ENCODE results near the gene IL18BP.

IL18BP gene

DNA sequence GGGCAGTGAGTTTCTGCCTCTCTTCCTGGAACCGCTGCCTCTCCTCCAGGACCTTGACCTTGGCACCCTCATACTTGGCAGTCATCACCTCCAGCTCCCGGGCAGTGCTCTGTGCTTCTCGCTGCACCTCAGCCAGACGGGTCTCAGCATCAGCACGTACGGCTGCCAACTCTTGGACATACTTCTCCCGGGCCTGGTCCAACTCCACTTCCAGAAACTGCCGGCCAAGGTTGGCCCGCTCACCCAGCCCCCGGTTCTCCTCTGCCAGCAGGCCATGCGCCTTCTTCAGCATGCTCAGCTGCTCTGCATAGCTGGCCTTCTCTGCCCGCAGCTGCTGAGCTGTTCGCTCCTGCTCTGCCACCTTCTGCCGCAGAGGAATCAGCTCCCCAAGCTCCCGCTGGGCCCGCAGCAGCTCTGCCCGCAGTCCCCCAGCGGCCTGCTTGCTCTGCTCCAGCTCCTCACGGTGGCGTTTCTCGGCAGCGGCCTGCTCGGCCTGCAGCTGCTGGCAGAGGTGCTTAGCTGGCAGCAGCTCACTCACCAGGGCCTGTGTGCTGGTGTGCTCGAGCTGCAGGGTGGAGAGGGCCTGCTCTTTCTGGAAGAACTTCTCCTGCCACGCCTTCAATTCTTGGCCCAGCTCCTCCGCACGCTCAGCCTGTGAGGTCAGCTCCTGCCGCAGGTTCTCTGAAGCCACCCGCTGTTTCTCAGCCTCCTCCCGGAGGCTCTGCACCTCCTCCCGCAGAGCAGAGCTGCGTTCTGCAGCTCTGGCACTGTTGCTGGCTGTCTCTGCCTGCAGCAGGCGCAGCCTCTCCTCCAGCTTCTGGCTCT lies 14.4 kb downstream of the IL18BP start:
- DNase-seq (ENCODE audit: low read depth in 2 of 2): no peak

GRCh38 chr11:72013765-72014711 lies 15.3 kb downstream of the IL18BP start:
- no peak for DNase-seq (ENCODE audit: low read depth in 2 of 2)

DNA sequence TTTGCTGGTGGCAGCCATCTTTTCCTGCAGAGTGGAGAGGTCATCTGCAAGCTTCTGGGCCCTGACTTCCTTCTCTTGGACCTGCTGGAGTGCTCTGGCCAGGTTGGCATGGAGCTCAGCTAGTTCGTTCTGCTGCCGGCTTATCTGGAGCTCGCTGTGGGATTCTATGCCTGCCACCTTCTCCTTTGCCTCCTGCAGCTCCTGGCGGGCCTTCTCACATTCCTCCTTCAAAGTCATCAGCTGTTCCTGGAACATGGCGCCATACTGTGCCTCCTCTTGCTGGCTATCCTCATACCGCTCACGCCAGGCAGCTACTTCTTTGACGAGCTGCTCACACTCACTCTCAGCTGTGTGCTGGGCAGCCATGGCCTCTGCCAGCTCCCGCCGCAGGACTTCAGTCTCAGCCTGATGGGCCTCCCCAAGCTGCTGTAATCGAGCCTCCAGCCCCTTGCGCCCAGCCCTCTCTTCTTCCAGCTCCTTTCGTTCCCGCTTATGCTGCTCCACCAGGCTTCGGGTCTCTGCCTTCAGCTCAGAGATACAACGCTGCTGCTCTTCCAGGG lies 16.1 kb downstream of the IL18BP start:
- no peak for DNase-seq (ENCODE audit: low read depth in 2 of 2)

GRCh38 chr11:72015511-72016061 lies 16.9 kb downstream of the IL18BP start:
- no peak for DNase-seq (ENCODE audit: low read depth in 2 of 2)

DNA sequence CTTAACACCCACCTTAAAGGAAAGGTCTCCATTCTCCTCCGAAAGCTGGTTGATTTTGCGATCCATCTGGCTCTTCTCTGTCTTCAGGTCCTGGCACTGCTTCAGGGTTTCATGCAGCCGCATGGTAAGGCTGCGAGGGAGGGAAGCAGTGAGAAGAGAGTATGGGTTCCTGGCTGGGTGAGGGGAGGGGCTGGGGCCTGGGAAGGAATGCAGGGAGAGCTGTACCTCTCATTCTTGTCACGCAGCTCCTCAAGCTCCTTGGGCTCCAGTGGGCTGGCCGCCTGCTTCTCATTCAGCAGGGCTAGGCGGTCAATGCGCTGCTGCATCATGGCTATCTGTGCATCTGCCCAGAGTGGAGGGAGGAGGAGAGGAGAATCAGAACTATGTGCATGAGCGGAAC lies 19.5 kb downstream of the IL18BP start:
- DNase-seq (ENCODE audit: low read depth in 2 of 2): no peak

GRCh38 chr11:72023335-72023734 lies 24.6 kb downstream of the IL18BP start:
- no peak for DNase-seq (ENCODE audit: low read depth in 2 of 2)

- DNase-seq (ENCODE audit: low read depth in 2 of 2): no peak
Observed at GRCh38 chr11:72024069-72024754, 25.5 kb downstream of the IL18BP start.

- DNase-seq (ENCODE audit: low read depth in 2 of 2): no peak
Observed at GRCh38 chr11:72026090-72026489, 27.4 kb downstream of the IL18BP start.

DNA sequence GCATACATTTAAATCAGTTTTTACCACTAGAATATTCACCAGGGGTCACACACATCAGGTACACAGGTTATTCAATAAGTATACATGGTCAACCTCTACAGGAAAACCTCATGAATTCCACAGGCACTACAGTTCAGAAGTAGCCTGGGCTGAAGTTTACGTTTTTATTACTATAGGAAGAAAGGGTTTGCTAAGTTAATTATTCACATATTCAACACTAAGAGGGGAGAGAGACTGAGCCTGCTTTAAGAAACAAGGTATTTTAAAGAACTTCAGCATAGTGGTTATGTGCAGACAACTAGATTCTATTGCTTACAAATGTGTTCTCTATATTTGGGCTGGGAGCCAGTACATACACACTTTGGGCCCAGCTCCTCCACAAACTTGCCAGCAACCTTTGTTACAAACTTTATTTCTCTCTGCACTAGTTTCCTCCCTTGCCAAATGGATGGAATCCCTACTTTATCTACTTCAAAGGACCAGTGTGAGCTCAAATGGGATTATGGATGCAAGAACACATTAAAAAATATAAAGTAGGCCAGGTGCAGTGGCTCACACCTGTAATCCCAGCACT lies 31.9 kb downstream of the IL18BP start:
- no peak for DNase-seq (ENCODE audit: low read depth in 2 of 2)

DNA sequence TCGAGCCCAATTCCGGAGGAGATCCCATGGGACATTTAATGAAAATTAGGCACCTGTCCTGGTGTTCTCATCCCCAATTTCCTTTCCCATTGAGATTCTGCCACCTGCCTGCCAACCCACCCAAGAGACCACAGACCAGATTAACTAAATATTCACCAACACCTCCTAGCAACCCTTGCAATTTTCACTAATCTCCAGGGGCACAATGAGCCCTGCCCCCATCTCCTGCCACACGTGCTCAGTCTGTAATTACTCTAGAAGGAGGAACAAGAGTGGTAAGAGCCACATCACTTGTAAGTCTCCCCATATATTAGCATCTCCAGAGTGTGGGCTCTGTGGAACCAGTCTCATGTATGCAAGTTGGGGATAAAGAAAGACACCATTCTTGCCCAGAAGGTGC lies 38.0 kb downstream of the IL18BP start:
- DNase-seq (ENCODE audit: low read depth in 2 of 2): no peak

- DNase-seq (ENCODE audit: low read depth in 2 of 2): no peak
Observed at GRCh38 chr11:72037554-72038311, 39.0 kb downstream of the IL18BP start.

DNA sequence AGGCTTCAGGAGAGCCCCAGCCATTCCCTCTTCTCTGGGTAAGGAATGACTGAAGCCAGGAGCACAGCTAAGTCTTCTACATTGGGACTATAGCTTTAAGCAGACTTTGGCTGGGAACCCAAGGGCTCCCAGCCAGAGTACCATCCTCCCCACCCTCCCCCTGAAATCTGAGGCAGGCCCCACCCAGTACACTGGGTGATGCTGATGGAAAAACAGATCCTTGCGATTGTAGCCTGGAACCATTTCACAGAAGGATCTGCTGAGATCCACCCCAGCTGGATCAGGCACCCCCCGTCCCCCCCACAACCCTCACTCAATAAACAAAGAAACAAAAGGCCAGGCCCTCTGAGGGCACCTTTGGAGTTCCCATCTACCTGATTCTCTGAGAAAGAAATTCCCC lies 39.8 kb downstream of the IL18BP start:
- no peak for DNase-seq (ENCODE audit: low read depth in 2 of 2)

- DNase-seq (ENCODE audit: low read depth in 2 of 2): no peak
Observed at GRCh38 chr11:72039031-72039855, 40.5 kb downstream of the IL18BP start.

DNA sequence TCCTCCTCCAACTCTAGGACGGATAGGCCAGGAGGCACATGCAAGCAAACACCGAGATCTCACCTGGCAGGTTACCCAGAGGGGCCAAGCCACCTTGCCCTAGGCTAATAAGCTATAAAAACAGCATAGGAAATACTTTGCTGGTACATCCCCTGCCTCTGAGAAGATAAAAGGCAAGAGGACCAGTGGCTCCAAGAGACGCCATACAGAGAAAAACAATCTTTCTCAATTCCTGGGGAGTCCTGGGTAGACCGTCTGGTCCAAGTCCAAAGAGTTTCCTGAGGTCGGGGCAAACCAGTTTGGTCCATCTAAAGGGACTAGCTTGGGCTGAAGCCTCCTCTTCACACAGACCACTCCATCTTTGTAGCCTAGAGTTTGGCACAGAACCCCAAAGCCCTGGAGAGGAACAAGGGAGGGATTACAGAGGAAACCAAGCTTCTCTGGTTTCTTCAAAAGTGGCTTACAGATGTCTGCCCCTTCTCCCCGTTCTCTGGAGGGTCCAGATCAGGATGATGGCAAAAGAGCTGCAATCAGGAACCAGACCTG lies 41.2 kb downstream of the IL18BP start:
- no peak for DNase-seq (ENCODE audit: low read depth in 2 of 2)

- peak; percentile 51 to 64 for DNase-seq (ENCODE audit: low read depth in 2 of 2)
Observed at GRCh38 chr11:72040491-72041363, 42.0 kb downstream of the IL18BP start.

- DNase-seq (ENCODE audit: low read depth in 2 of 2): peak in 1 of 2 donors; percentile 8
Observed at GRCh38 chr11:72041364-72042063, 42.8 kb downstream of the IL18BP start.

GRCh38 chr11:72042064-72042745 lies 43.5 kb downstream of the IL18BP start:
- DNase-seq (ENCODE audit: low read depth in 2 of 2): no peak

All from stimulated activated CD8-positive, alpha-beta memory T cell treated with anti-CD3 and anti-CD28 coated beads, Interleukin-7, amount 100 ng/mL, for 4 hours (primary cell).